BLaER1 (cell line): ENCODE measurements around the gene RAB11FIP5.
A peak's percentile ranks its signal among the peaks of the same experiment; 100 is the strongest.

Experiments
- H3K27ac ChIP-seq: shearing (Covaris generic); formaldehyde crosslinking; 2 replicates; pipeline ENCODE4 v1.8.1; 2022
- H3K27me3 ChIP-seq: shearing (Covaris generic); formaldehyde crosslinking; 2 replicates; pipeline ENCODE4 v1.8.1; 2022
- H3K36me3 ChIP-seq: shearing (Covaris generic); formaldehyde crosslinking; 2 replicates; pipeline ENCODE4 v1.8.1; 2022
- H3K4me1 ChIP-seq: shearing (Covaris generic); formaldehyde crosslinking; 2 replicates; pipeline ENCODE4 v1.8.1; 2022
- H3K4me2 ChIP-seq: shearing (Covaris generic); formaldehyde crosslinking; 2 replicates; pipeline ENCODE4 v1.8.1; 2022
- H3K4me3 ChIP-seq: shearing (Covaris generic); formaldehyde crosslinking; 2 replicates; pipeline ENCODE4 v1.8.1; 2022
- H3K9ac ChIP-seq: shearing (Covaris generic); formaldehyde crosslinking; 2 replicates; pipeline ENCODE4 v1.8.1; 2022
- H3K9me3 ChIP-seq: shearing (Covaris generic); formaldehyde crosslinking; 2 replicates; pipeline ENCODE4 v1.8.1; 2022
- H4K20me1 ChIP-seq: shearing (Covaris generic); formaldehyde crosslinking; 2 replicates; pipeline ENCODE4 v1.8.1; 2022
- Cebpa-rat ChIP-seq: shearing (Covaris generic); IDR thresholded peaks from 2 replicates; pipeline ENCODE4 v1.8.1; 2022

RAB11FIP5 gene

DNA sequence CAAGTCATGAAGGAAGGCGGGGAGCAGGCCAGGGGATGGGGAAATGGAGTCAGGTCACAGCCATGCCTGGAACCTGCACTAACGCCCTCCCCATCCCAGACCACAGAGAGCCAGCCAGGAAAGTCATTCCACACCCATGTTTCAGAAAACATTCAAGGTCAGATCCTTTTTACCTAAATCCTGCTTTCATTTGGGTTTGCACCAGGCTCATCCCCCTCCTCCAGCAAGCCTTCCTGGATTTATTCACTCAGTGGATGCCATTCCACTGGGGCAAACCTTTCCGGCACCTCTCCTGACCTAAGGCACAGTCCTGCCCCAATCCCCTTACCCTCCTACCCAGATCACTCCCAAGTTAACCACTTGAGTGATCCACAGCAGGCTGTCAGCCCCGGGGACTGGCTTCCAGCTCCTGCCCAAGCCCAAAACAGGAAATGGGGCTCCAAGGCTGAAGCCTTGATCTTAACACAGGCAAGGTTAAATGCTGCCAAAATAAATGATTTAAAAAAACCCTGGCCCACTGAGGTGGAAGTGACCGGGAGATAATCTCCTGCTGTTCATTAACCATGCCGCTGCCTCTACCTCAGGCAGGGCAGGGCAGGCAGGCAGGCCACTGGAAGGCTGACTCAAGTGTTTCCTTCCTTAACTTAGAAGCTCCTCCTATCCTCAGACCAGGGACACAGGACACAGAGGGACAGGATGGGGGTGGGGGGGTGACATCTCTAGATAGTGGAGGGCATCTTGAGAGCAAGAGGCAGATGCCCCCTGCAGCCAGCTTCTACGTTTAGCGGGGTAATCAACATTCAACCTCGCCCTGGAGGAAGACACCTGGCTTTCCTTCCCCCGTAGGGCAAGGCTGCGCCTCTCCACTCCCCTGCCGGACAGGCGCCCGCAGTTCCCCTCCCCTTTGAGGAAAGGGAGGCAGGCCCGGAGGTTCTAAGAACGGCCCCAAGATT lies 1.4 kb downstream of the RAB11FIP5 start:
- H3K9ac ChIP-seq: peak overlapping the region; percentile 84
- peak overlapping the region; percentile 98 for H3K4me2 ChIP-seq
- peaks cover 4% of the 10 kb centered on the region; the same call in 1 of the 2 replicates for H3K27me3 ChIP-seq
- no peaks in the 10 kb centered on the region for H3K9me3 ChIP-seq
- H3K36me3 ChIP-seq: peaks cover 16% of the 10 kb centered on the region; the same call in 1 of the 2 replicates
- no peak for TF ChIP-seq Cebpa-rat
- peak overlapping the region; percentile 82 for H3K27ac ChIP-seq
- H4K20me1 ChIP-seq: peaks cover 60% of the 10 kb centered on the region
- H3K4me3 ChIP-seq: peak overlapping the region; percentile 91
- peaks cover 42% of the 10 kb centered on the region for H3K4me1 ChIP-seq

DNA sequence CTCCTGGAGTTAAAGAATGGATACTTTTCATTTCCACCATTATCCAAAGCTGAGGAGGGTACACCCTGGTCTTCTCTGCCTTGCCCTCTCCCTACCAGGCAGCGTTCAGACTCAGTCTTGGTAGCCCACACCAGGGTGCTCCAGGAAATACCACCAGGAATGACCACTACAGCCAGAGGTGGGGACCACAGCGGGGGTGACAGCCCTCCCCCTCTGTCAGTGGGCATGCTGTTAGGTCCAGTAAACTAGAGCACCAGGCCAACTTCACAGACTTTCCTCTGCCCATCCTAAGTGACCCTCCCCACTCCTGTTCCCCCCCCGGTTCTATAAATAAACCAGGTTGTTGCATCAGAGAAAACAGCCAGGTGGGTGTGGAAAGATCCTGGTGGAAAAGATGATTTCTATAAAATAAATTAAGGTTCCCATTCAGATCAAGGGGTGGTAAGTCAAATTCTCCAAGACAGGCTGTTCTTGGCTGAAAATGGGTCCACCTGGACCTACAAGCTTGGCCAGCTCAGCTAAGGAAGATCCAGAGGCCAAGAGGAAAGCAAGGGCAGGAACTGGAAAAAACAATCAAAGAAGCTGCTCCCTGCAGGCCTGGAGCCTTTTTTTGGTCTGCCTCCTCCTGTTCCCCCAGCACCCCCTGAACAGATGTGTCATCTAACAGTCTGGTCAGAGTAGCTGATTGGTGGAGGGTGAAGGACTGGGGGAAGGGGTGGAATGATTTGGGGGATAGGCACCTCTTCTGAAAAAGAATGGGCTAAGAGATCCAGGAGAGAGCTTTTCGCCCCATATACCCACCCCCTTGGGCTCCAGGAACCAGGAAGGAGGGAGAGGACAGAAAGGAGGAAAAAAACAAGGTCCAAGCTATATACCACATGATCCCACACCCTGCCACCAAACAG lies 2.3 kb downstream of the RAB11FIP5 start:
- Histone ChIP-seq H3K27ac (no peak overlapping the region), H3K36me3 (peaks cover 25% of the 10 kb centered on the region), H3K9ac (peak overlapping the region; percentile 84), H3K4me1 (peaks cover 42% of the 10 kb centered on the region), H3K27me3 (peaks cover 4% of the 10 kb centered on the region; the same call in 1 of the 2 replicates), H4K20me1 (peaks cover 70% of the 10 kb centered on the region), H3K9me3 (no peaks in the 10 kb centered on the region), H3K4me2 (peak overlapping the region; percentile 98), H3K4me3 (peak overlapping the region; percentile 91)
- no peak for TF ChIP-seq Cebpa-rat

DNA sequence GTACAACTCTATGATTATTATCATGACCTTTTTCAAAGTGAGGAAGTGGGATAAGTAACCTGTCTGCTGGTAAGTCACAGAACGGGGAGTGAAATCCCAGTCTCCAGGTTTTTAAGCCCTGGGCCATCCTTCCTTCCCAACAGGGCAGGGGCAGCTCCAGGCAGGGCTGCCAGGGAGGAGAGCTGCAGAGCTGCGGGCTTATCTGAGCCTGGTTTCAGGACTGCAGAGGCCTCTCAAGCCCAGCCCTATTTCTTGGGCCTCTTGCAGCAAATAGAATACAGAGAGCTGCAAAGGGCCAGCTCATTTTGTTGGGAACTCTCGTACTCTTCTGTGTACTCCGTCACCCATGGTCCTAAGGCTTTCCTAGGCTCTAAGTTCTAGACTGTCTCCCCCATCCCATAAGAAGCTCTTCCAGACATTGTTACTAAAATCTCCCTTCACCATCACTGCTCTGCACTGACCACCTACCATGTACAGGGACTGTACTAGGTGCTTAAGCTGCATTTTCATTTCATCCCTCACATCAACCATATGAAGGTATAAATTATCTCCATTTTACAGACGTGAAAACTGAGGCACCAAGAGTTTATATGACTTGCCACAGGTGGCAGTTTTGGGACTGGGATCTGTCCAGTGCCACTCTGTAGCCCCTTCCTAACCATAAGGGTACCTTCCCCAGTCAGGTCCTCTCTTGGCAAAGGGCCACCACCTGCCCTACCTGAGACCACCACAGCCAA lies 3.1 kb downstream of the RAB11FIP5 start:
- TF ChIP-seq Cebpa-rat: no peak
- Histone ChIP-seq H3K9ac (no peak overlapping the region), H4K20me1 (peaks cover 78% of the 10 kb centered on the region), H3K9me3 (no peaks in the 10 kb centered on the region), H3K27ac (no peak overlapping the region), H3K4me2 (peak overlapping the region; percentile 98), H3K27me3 (peaks cover 4% of the 10 kb centered on the region; the same call in 1 of the 2 replicates), H3K36me3 (peaks cover 33% of the 10 kb centered on the region), H3K4me3 (no peak overlapping the region), H3K4me1 (peaks cover 42% of the 10 kb centered on the region)

DNA sequence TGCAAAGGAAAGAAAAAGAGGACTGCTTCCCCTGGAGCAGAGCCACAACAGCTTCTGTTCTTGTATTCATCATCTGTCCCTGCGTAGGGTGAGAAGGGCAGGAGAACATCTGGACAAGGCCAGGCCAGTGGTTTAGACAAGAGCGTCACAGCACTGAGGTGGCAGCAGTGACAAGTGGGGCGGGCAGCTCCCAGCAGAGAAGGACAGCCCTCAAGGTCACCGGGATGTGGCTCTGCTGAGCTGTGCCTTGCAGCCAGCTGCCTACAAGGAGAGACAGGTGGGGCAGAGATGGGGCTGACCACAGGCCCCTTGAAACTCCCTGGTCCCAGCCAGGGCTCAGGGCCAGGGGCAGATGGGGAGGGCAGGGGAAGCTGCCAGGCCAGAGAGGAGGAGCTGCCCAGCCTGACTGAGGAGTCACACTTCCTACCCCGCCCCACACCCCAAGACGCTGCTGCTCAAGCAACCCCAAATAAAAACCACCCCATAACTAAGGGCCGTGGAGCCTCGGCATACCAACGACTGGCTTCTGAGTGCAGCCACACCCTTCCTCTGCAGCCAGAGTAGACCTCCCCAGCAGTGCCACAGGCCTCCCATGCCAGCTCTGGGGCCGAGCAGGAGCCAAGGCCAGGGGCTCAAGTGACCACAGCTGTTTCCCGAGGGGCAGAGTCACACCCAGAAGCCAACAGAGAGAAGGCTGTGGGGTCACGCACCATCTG lies 5.4 kb downstream of the RAB11FIP5 start:
- Histone ChIP-seq H3K4me1 (peaks cover 62% of the 10 kb centered on the region), H3K9ac (no peak overlapping the region), H4K20me1 (peaks cover 96% of the 10 kb centered on the region), H3K9me3 (no peaks in the 10 kb centered on the region), H3K27ac (no peak overlapping the region), H3K36me3 (peaks cover 34% of the 10 kb centered on the region), H3K4me3 (no peak overlapping the region), H3K27me3 (0 out of 2 replicates have a peak, but pooled peaks cover 4% of the 10 kb centered on the region), H3K4me2 (peak overlapping the region; percentile 22; the same call in 1 of the 2 replicates)
- TF ChIP-seq Cebpa-rat: no peak

DNA sequence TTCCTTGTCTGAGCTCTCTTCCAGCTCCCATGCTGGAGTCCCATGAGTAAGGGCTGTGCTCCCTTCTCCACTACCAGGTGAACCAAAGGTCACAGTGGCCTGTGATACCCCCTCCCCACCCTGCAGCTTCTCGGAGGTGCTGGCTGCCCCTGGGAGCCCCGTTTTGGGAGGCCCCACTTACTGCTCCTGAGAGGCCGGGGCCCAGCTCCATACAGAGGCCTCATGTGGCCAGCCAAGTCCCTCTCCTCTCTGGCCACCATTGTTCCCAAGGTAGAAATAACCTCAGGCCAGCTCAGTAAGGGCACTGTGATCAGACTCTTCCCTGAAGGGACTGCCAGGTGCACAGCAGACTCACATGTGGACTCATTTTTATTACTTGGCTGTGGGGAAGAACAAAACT lies 6.0 kb downstream of the RAB11FIP5 start:
- peaks cover 34% of the 10 kb centered on the region for H3K36me3 ChIP-seq

DNA sequence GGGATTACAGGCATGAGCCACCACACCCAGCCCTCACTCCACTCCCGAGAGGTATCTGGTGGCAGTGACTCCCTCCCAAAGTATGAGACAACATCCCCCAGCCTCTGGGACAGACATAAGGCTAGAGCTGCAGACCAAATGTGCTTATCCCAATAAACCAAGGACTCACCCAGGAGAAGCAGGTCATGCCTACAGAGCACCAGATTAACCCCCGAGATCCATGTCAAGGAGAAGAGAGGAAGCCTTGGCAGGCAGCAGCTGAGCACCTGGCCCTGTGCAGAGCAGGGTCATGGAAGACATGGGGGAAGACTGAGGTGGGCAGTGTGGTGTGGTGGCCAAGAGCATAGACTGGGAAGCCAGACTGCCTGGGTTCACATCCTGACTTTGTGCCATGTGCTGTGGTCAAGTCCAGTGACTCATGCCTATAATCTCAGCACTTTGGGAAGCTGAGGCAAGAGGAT lies 7.2 kb downstream of the RAB11FIP5 start:
- Histone ChIP-seq H4K20me1 (peaks cover 100% of the 10 kb centered on the region), H3K4me3 (no peak overlapping the region), H3K9me3 (no peaks in the 10 kb centered on the region), H3K27ac (no peak overlapping the region), H3K9ac (no peak overlapping the region), H3K4me2 (no peak overlapping the region), H3K4me1 (peaks cover 46% of the 10 kb centered on the region), H3K36me3 (peaks cover 34% of the 10 kb centered on the region), H3K27me3 (no peaks in the 10 kb centered on the region)
- no peak for TF ChIP-seq Cebpa-rat

More for the DNA sequence above, 6.0 kb downstream of the RAB11FIP5 start:
- Histone ChIP-seq H3K27ac (no peak overlapping the region), H3K4me2 (no peak overlapping the region), H4K20me1 (peaks cover 100% of the 10 kb centered on the region), H3K9me3 (no peaks in the 10 kb centered on the region), H3K4me3 (no peak overlapping the region), H3K4me1 (peaks cover 59% of the 10 kb centered on the region), H3K27me3 (0 out of 2 replicates have a peak, but pooled peaks cover 4% of the 10 kb centered on the region), H3K9ac (no peak overlapping the region)
- TF ChIP-seq Cebpa-rat: no peak

DNA sequence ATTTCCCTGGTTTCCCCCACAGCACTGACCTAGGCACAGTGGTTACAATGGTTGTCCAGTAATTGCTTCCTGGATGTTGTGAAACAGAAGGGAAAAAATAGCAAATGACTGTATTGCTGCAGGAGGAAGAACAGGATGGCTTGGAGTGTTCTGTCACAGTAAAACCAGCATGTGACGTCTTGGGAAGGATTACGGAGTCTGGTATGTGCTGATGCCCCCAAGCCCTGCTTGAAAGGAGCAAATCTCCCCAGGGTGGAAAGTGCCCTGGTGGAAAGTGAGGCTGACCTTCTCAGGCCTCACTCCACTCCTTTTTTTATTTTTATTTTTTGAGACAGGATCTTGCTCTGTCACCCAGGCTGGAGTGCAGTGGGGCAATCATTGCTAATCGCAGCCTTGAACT lies 7.8 kb downstream of the RAB11FIP5 start:
- Histone ChIP-seq H3K27me3 (no peaks in the 10 kb centered on the region), H3K4me1 (peaks cover 40% of the 10 kb centered on the region), H3K4me2 (no peak overlapping the region), H3K27ac (no peak overlapping the region), H4K20me1 (peaks cover 100% of the 10 kb centered on the region), H3K9ac (no peak overlapping the region), H3K4me3 (no peak overlapping the region), H3K36me3 (peaks cover 34% of the 10 kb centered on the region), H3K9me3 (no peaks in the 10 kb centered on the region)
- TF ChIP-seq Cebpa-rat: no peak

DNA sequence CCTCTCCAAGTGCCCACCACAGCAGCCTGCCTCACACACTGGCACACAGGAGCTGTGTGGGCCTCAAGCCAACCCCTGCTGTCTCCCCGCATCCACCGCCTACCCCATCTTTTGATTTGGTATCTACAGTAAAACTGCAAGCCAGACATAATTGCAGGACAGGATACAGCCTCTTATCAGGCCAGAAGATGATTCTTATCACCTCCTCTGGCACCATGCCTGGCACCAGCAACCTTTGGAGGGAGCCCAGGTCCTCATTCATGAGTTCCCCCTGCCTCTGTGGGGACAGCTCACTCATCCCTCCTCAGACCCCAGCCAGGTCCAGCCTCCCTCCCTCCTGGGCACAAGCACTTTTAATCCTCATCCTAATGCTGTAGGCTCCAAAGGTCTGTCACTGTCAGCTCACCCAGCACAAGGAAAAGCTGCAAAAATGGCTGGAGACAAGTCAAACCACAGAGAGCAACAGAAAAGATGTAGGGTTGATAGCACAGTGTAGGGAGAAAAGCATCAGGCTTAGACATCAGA lies 9.7 kb downstream of the RAB11FIP5 start:
- H3K4me2 ChIP-seq: peak overlapping the region; percentile 43
- peaks cover 29% of the 10 kb centered on the region for H3K36me3 ChIP-seq
- peaks cover 31% of the 10 kb centered on the region for H3K4me1 ChIP-seq
- no peaks in the 10 kb centered on the region for H3K9me3 ChIP-seq
- H3K27ac ChIP-seq: no peak overlapping the region
- H3K9ac ChIP-seq: no peak overlapping the region
- H4K20me1 ChIP-seq: peaks cover 100% of the 10 kb centered on the region
- no peak for TF ChIP-seq Cebpa-rat
- H3K27me3 ChIP-seq: no peaks in the 10 kb centered on the region
- H3K4me3 ChIP-seq: no peak overlapping the region
